Measurements from ENCODE around the gene UBLCP1.

- TF ChIP-seq REST (IDR thresholded peaks at IDR 0.05; ENCODE audit: insufficient read depth in 1 of 2, low read depth in 2 of 2, low read length in 2 of 2) = no peak
- TF ChIP-seq POLR2AphosphoS5 (IDR thresholded peaks at IDR 0.05; ENCODE audit: low read depth, low read length) = no peak
- no peak for TF ChIP-seq TAF1 (IDR thresholded peaks at IDR 0.05; ENCODE audit: borderline replicate concordance, insufficient read depth, low read length)
- TF ChIP-seq FOXP2 (optimal IDR thresholded peaks at IDR 0.05; ENCODE audit: borderline replicate concordance, extremely low read depth, extremely low read length, insufficient read depth) = no peak
- TF ChIP-seq SIN3A (IDR thresholded peaks at IDR 0.05; ENCODE audit: borderline replicate concordance, insufficient read depth, low read length) = no peak
These were observed 36.6 kb upstream of the UBLCP1 start for GRCh38 chr5:159226451-159226850.
